GM19099 (cell line): ENCODE data around the gene TMEM119.

Source experiments
- POLR2A ChIP-seq: IDR thresholded peaks from 3 replicates; pipeline ENCODE4 v1.6.1; 2011; ENCODE audit warnings: low read depth; ENCODE audit not compliant: insufficient read length; ENCODE audit errors: extremely low read depth

The TMEM119 gene

DNA sequence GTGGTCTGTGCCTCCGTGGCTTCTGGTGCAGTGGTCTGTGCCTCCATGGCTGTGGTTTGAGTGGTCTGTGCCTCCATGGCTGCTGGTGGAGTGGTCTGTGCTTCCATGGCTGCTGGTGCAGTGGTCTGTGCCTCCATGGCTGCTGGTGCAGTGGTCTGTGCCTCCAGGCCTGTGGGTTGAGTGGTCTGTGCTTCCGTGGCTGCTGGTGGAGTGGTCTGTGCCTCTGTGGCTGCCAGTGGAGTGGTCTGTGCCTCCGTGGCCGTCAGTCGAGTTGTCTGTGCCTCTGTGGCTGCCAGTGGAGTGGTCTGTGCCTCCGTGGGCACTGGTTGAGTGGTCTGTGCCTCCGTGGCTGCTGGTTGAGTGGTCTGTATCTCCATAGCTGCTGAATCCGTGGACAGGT is 25.7 kb upstream of the TMEM119 start:
- TF ChIP-seq POLR2A: no peak

- TF ChIP-seq POLR2A: no peak
Observed at GRCh38 chr12:108622921-108623514, 25.1 kb upstream of the TMEM119 start.

DNA sequence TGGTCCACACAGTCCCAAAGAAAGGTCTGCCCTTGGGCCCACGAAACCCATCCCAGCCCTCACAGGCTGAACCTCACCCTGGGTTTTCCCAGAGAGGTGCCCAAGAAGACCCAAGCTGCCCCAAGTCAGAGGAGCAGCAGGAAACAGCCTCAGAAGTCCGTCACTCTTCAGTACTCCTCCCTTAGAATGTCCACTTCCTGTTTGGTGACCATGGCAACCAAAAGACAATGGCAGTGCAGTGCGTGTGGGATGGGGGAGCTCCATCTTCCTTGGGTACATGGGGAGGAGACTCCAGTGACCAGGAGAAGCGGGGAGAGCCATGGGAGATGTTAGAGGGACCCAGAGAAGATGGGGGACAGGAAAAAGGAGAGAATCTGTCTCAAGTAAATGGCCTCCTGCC is 24.5 kb upstream of the TMEM119 start:
- no peak for TF ChIP-seq POLR2A

DNA sequence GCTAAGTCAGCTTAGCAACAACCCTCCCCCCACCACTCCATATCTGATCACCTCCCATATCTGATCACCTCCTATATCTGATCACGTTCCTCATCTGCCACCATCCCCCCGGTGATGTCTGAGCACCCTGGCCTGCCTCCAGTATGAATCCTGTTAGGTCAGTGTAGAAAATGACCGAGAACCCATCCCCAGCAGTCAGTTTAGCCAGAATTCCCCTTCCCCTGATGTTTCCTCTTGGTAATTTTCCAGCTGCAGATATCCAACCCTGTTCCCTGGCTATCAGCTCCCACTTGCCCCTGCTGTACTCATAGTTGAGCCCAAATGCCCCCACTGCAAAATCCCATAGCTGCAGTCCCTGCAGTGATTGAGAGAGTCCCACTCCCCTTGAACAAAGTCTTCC is 23.3 kb upstream of the TMEM119 start:
- no peak for TF ChIP-seq POLR2A

DNA sequence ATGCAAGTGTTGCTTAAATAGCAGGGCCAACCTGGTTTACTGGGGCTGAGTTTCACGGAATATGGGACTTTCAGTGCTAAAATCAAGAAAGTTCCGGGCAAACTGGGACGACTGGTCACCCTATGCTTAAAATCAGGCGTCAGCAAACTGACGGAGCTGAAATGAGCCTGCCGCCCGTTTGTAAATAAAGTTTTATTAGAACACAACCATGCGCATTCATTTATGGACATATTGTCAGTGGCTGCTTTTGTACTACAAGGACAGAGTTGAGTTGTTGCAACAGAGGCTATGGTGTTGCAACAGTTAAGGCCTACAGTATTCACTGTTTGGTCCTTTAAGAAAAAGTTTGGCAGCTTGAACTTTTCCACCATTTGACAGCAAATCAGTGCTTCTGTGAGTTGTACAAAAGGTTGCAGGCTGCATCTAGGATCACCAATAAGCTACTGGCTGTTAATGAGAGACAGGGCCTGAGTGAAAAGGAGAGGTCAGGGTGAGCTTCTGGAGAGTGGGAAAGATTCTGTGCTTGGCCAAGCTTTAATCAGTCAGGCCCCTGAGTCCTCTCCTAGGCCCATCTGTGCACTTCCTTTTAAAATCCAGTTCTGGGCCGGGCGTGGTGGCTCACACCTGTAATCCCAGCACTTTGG is 22.5 kb upstream of the TMEM119 start:
- no peak for TF ChIP-seq POLR2A

GRCh38 chr12:108619369-108620160 is 21.7 kb upstream of the TMEM119 start:
- TF ChIP-seq POLR2A: no peak

DNA sequence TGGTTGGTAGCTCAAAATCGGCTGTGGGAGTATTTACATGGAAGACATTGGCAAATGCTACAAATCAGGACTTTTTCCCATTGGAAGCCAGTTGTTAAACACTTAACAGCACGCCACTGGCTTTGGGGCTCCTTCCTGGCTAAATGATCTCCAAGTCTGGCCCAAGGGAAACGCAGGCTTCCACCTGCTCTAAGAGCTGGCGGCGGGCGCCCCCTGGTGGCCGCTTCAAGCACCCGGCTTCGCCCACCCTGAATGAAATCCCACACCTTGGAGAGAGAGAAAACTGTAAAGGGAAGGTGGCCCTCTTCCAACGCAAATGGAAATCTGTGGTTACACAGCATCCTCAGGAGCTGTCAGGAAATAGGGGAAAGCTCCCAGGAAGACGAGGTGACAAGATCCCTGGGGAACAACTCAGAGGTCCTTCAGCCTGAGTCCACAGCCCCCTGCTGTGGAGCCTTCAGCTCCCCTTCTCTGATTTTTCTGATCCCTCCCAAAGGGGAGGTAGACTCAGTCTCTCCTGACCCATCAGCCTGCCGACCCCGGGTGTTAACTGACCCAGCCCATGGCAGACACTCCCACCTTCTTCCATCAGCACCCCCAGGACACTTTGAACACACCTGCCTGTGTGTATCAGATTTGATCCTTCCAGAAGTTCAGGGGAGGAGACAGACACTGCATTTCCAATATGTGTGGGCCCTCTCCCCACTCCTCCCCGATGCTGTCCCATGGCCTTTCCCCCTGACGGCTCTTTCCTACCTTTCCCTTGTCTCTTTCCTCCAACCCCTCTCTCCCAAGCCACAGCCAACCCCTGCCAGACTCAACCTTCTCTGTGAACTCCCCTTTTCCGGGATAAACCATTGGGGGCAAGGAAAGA is 20.4 kb upstream of the TMEM119 start:
- no peak for TF ChIP-seq POLR2A

GRCh38 chr12:108616941-108617858 is 19.3 kb upstream of the TMEM119 start:
- TF ChIP-seq POLR2A: peak; percentile 55

DNA sequence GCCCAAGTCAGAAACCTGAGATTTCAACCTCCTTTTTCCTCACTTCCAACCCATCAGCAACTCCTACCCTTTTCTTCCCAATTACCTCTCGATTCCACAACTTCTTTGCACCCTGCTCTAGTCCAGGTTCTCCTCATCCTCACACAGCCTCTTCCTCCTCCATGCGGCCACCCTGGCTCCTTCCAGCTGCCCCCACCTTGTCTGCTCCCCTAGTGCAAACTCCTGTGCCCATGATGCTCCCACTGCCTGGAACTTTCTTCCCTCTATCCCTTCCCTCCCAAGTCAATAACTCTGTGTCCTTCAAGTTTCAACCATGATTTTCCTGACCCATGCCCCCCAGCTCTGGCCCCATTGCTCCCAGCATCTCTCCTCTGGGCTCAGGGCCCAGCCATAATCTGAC is 18.5 kb upstream of the TMEM119 start:
- no peak for TF ChIP-seq POLR2A

DNA sequence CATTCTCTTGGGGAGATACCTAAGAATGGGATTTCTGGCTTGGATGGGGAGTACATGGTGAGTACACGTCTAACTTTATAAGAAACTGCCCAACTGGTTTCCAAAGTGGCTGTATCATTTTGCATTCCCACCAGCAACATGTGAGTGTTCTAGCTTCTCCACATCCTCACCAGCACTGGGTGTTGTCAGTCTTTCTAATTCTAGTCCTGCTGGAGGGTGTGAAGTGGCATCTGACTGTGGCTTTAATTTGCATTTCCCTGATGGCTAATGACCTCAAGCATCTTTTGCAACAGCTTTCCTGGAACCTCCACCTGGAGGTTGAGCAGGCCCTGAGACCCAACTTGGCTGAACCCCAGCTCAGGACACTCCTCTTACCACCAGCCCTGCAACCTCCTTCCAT is 18.0 kb upstream of the TMEM119 start:
- TF ChIP-seq POLR2A: no peak

GRCh38 chr12:108614639-108615038 is 16.8 kb upstream of the TMEM119 start:
- TF ChIP-seq POLR2A: no peak

DNA sequence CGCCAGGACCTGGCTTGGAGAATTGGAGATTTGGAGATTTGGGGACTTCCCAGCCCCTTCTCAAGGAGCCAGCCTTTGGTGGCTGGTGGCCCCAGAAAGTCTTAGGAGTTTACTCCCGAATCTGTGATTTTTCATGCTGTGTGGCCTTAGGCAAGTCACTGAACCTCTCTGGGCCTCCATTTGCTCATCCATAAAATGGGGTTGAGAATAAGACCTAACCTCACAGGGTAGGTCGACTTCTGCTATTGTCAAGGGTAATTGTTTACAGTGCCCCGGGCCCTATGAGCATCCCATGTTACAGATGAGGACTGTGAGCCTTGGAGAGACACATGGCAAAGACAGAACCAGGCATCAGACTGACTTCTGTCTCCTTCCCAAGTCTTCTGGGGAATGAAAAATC is 16.2 kb upstream of the TMEM119 start:
- no peak for TF ChIP-seq POLR2A

- TF ChIP-seq POLR2A: no peak
Observed at GRCh38 chr12:108613548-108613947, 15.7 kb upstream of the TMEM119 start.

DNA sequence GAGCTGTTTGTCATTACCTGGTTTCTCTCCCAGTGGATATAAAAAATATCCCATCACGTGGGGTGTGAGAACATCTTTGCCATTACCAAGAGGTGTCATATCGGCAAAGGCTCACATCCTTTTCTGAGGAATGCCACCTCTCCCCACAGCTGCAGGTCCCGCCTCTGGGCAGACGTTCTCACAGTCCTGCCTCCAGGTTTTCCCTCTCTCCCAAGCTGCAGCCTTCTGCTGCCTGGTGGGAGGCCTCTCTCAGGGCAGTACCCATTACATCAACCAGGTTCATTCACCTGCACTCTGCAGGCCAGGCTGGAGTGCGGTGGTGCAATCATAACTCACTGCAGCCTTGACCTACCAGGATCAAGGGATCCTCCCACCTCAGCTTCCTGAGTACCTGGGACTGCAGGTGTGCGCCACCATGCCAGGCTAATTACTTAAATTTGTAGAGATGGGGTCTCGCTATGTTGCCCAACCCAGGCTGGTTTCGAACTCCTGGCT is 15.0 kb upstream of the TMEM119 start:
- no peak for TF ChIP-seq POLR2A
